Keratinocyte (primary cell): ENCODE measurements around the gene VPS11. TPM values are rescaled to one million over a fixed set of nuclear protein-coding genes. Genes with fewer than 3 reads are reported as not detected.

Experiments used
- DNase-seq: peaks from one replicate; pipeline ENCODE4 v3.0.0-alpha.2; 2011; ENCODE audit warnings: low read depth, missing footprints, low spot score
- FAIRE-seq: peaks from 2 replicates; lab custom pipeline; 2011; peaks lifted over from hg19 to GRCh38; lab: Jason Lieb, UNC
- H2AFZ ChIP-seq: 2 replicates; pipeline ENCODE4 v1.6.0; 2012; ENCODE audit warnings: low read length, control low read depth, inconsistent platforms; ENCODE audit not compliant: control insufficient read depth
- H3K27ac ChIP-seq: 2 replicates; pipeline ENCODE4 v1.5.1; 2011; ENCODE audit warnings: low read length; ENCODE audit not compliant: control insufficient read depth, insufficient read depth
- H3K27me3 ChIP-seq: 3 replicates; pipeline ENCODE4 v1.6.0; 2011; ENCODE audit warnings: low read length; ENCODE audit not compliant: control insufficient read depth, insufficient read depth; ENCODE audit errors: extremely low read depth
- H3K36me3 ChIP-seq, 2 experiments: 2 replicates in 1 of 2; 3 replicates in 1 of 2; pipeline ENCODE4 v1.5.1; 2011; ENCODE audit warnings: low read length in 2 of 2, mild to moderate bottlenecking in 1 of 2; ENCODE audit not compliant: control insufficient read depth in 2 of 2, insufficient read depth in 2 of 2; ENCODE audit errors: extremely low read depth in 1 of 2
- H3K4me1 ChIP-seq: 3 replicates; pipeline ENCODE4 v1.5.1; 2011; ENCODE audit warnings: low read length; ENCODE audit not compliant: control insufficient read depth, insufficient read depth; ENCODE audit errors: extremely low read depth
- H3K4me2 ChIP-seq: 3 replicates; pipeline ENCODE4 v1.6.0; 2011; ENCODE audit warnings: low read depth, low read length; ENCODE audit not compliant: control insufficient read depth, insufficient read depth; ENCODE audit errors: extremely low read depth
- H3K4me3 ChIP-seq, 3 experiments: fragments of 200-600 bp in 1 of 3; sonication (generic) in 1 of 3; 2 replicates in 2 of 3; 3 replicates in 1 of 3; pipeline ENCODE4 v1.5.1; 2011 to 2016; ENCODE audit warnings: low read length in 3 of 3, mild to moderate bottlenecking in 3 of 3, control low read depth in 2 of 3, inconsistent platforms in 1 of 3, low read depth in 1 of 3, mixed read lengths in 1 of 3, mixed run types in 1 of 3, moderate library complexity in 1 of 3; ENCODE audit not compliant: control insufficient read depth in 2 of 3, insufficient read depth in 2 of 3; ENCODE audit errors: extremely low read depth in 1 of 3
- H3K79me2 ChIP-seq: 2 replicates; pipeline ENCODE4 v1.6.0; 2012; ENCODE audit warnings: low read length; ENCODE audit not compliant: control insufficient read depth, insufficient read depth
- H3K9ac ChIP-seq: 3 replicates; pipeline ENCODE4 v1.6.0; 2011; ENCODE audit warnings: low read length; ENCODE audit not compliant: control insufficient read depth, insufficient read depth; ENCODE audit errors: extremely low read depth
- H3K9me1 ChIP-seq: 3 replicates; pipeline ENCODE4 v1.6.0; 2011; ENCODE audit warnings: low read length; ENCODE audit not compliant: control insufficient read depth, insufficient read depth; ENCODE audit errors: extremely low read depth
- H3K9me3 ChIP-seq: 2 replicates; pipeline ENCODE4 v1.5.1; 2012; ENCODE audit warnings: low read depth, low read length; ENCODE audit not compliant: control insufficient read depth
- H4K20me1 ChIP-seq: 3 replicates; pipeline ENCODE4 v1.6.0; 2011; ENCODE audit warnings: low read length; ENCODE audit not compliant: control insufficient read depth, insufficient read depth; ENCODE audit errors: extremely low read depth
- CTCF ChIP-seq, 3 experiments: IDR thresholded peaks in 1 of 3; conservative IDR thresholded peaks in 1 of 3; optimal IDR thresholded peaks in 1 of 3; 2 replicates in 2 of 3; 3 replicates in 1 of 3; pipeline versions ENCODE3 to v1.5.1; 2011; ENCODE audit warnings: low read length in 3 of 3, mild to moderate bottlenecking in 3 of 3, moderate library complexity in 2 of 3, control low read depth in 1 of 3, inconsistent platforms in 1 of 3; ENCODE audit not compliant: insufficient read depth in 2 of 3; ENCODE audit errors: extremely low read depth in 1 of 3
- EZH2 ChIP-seq: IDR thresholded peaks from one replicate; pipeline ENCODE4 v1.6.1; 2012; ENCODE audit warnings: inconsistent platforms, mild to moderate bottlenecking, low read length, moderate library complexity
- dilution Hi-C: fragments of 300-500 bp; cut with MboI; formaldehyde crosslinking; loops from one replicate; pipeline ENCODE4 v1.7.0; 2020; ENCODE audit warnings: low sequenced_read_pairs; ENCODE audit not compliant: extremely low pct_ligation_motif_present
- polyA plus RNA-seq, 5 experiments: library from polyadenylated mRNA; depleted of rRNA in 3 of 5; stranded (reverse) in 3 of 5; stranded (forward) in 1 of 5; unstranded in 1 of 5; fragments of >200 nt; gene quantifications; 1 replicate in 1 of 5; 2 replicates in 3 of 5; 3 replicates in 1 of 5; pipeline versions ENCODE4 v1.2.1 to v1.2.3, GENCODE V29; 2011 to 2012; ENCODE audit warnings: missing spikeins in 2 of 5, low read depth in 1 of 5, low replicate concordance in 1 of 5

The VPS11 gene
- polyA plus RNA-seq, 1 donor (not counting 4 experiments of a cell fraction or from before 2014, with no cell fraction given): 12.1 TPM

GRCh38 chr11:119023741-119024140 lies 43.9 kb upstream of the VPS11 start:
- H3K79me2 ChIP-seq: peaks cover 21% of the 10 kb centered on the region
- no peak for DNase-seq
- no peak for FAIRE-seq
- H3K27me3 ChIP-seq: no peaks in the 10 kb centered on the region
- dilution Hi-C loops: no loop called here
- no peaks in the 10 kb centered on the region for H4K20me1 ChIP-seq
- TF ChIP-seq EZH2 (no peak), CTCF (optimal IDR thresholded peaks at IDR 0.05 in 1 of 3, IDR thresholded peaks at IDR 0.05 in 1 of 3, conservative IDR thresholded peaks at IDR 0.05 in 1 of 3; ENCODE audit: extremely low read depth in 1 of 3, insufficient read depth in 2 of 3, low read length in 3 of 3) (no peak)
- no peaks in the 10 kb centered on the region for H3K9me1 ChIP-seq
- H3K9me3 ChIP-seq: no peaks in the 10 kb centered on the region
- no peak overlapping the region for H3K9ac ChIP-seq
- no peak overlapping the region for H3K4me3 ChIP-seq
- peaks cover 27 to 37% of the 10 kb centered on the region in 2 experiments for H3K36me3 ChIP-seq
- H3K27ac ChIP-seq: no peak overlapping the region
- no peak overlapping the region for H3K4me2 ChIP-seq
- no peak overlapping the region for H2AFZ ChIP-seq
- H3K4me1 ChIP-seq: peaks cover 8% of the 10 kb centered on the region

- FAIRE-seq: no peak
- Histone ChIP-seq H3K4me2 (no peak overlapping the region), H3K27me3 (no peaks in the 10 kb centered on the region), H4K20me1 (no peaks in the 10 kb centered on the region), H3K27ac (no peak overlapping the region), H3K4me1 (peaks cover 17% of the 10 kb centered on the region), H3K9me3 (no peaks in the 10 kb centered on the region), H3K79me2 (peaks cover 20% of the 10 kb centered on the region), H3K36me3 (peaks cover 27 to 40% of the 10 kb centered on the region in 2 experiments), H3K9me1 (no peaks in the 10 kb centered on the region), H3K9ac (no peak overlapping the region), H3K4me3 (no peak overlapping the region), H2AFZ (no peak overlapping the region)
- no peak for DNase-seq
- TF ChIP-seq EZH2: no peak
- no peak for TF ChIP-seq CTCF (optimal IDR thresholded peaks at IDR 0.05 in 1 of 3, IDR thresholded peaks at IDR 0.05 in 1 of 3, conservative IDR thresholded peaks at IDR 0.05 in 1 of 3; ENCODE audit: extremely low read depth in 1 of 3, insufficient read depth in 2 of 3, low read length in 3 of 3)
- dilution Hi-C loops: no loop called here
Measured at GRCh38 chr11:119024430-119025098, 43.1 kb upstream of the VPS11 start.
